T-cell (primary cell): Measurements from ENCODE around the gene TRIP10. TPM values are rescaled to one million over a fixed set of nuclear protein-coding genes. Genes with fewer than 3 reads are reported as not detected.

ENCODE experiments used
- ATAC-seq, 4 experiments: fragments of 200-7000 bp in 3 of 4; fragments of 150-1000 bp in 1 of 4; cut with Tn5 transposase; replicated peaks in 1 of 4; 1 replicate in 3 of 4; 2 replicates in 1 of 4; pipeline ENCODE4 v1.10.0; 2021; ENCODE audit warnings: moderate library complexity in 3 of 4, mild to moderate bottlenecking in 2 of 4, moderate number of reproducible peaks in 1 of 4
- CTCF ChIA-PET, 2 donors: fragments of 300-600 bp; sonication (Branson Sonifier 250); formaldehyde crosslinking; loops; one replicate each; lab custom pipeline; 2022; ENCODE audit warnings: antibody characterized with exemption in 2 of 2; lab: Charles Lee
- POLR2A ChIA-PET, 2 donors: fragments of 300-600 bp; sonication (Branson Sonifier 250); formaldehyde crosslinking; loops; one replicate each; lab custom pipeline; 2022; ENCODE audit warnings: antibody characterized with exemption in 2 of 2; lab: Charles Lee
- DNase-seq, 35 experiments: peaks; one replicate each; pipeline versions ENCODE4 v3.0.0 to v3.0.0-alpha.2; 2013 to 2023
- H3K27ac ChIP-seq: one replicate; pipeline ENCODE4 v1.5.1; 2013; ENCODE audit warnings: low read length
- H3K27me3 ChIP-seq, 2 experiments: replicated peaks in 1 of 2; 1 replicate in 1 of 2; 2 replicates in 1 of 2; pipeline versions ENCODE4 v1.6.1 to v1.7.0; 2013; ENCODE audit warnings: low read length in 1 of 2, mixed read lengths in 1 of 2; ENCODE audit not compliant: control insufficient read depth in 2 of 2, insufficient read depth in 2 of 2; ENCODE audit errors: extremely low read depth in 1 of 2
- H3K36me3 ChIP-seq, 2 donors: 1 replicate in 1 of 2; 2 replicates in 1 of 2; pipeline versions ENCODE4 v1.6.1 to v1.7.0; 2013; ENCODE audit warnings: low read length in 1 of 2; ENCODE audit not compliant: control insufficient read depth in 2 of 2, insufficient read depth in 1 of 2; ENCODE audit errors: extremely low read depth in 1 of 2
- H3K4me1 ChIP-seq, 2 experiments: 1 replicate in 1 of 2; 2 replicates in 1 of 2; pipeline versions ENCODE4 v1.6.1 to v1.7.0; 2013; ENCODE audit warnings: low read length in 2 of 2, mixed read lengths in 1 of 2; ENCODE audit not compliant: insufficient read depth in 2 of 2, control insufficient read depth in 1 of 2; ENCODE audit errors: extremely low read depth in 1 of 2
- H3K4me3 ChIP-seq, 2 donors: 1 replicate in 1 of 2; 2 replicates in 1 of 2; pipeline versions ENCODE4 v1.5.1 to v1.7.0; 2013; ENCODE audit warnings: mild to moderate bottlenecking in 2 of 2, low read length in 1 of 2, moderate library complexity in 1 of 2; ENCODE audit not compliant: control insufficient read depth in 1 of 2; ENCODE audit errors: extremely low read depth in 1 of 2
- H3K9me3 ChIP-seq: 2 replicates; pipeline ENCODE4 v1.7.0; 2013
- H3K27ac Mint-ChIP-seq, 2 donors: one replicate each; pipeline ENCODE4 v1.8.0; 2020 to 2021; ENCODE audit warnings: mild to moderate bottlenecking in 2 of 2, mixed read lengths in 2 of 2
- H3K27me3 Mint-ChIP-seq, 2 donors: one replicate each; pipeline ENCODE4 v1.8.0; 2021 to 2022; ENCODE audit warnings: mixed read lengths in 2 of 2
- H3K36me3 Mint-ChIP-seq: one replicate; pipeline ENCODE4 v1.8.0; 2021; ENCODE audit warnings: mixed read lengths
- H3K4me1 Mint-ChIP-seq, 3 donors: one replicate each; pipeline ENCODE4 v1.8.0; 2020 to 2022; ENCODE audit warnings: mixed read lengths in 3 of 3, mild to moderate bottlenecking in 1 of 3
- H3K4me3 Mint-ChIP-seq, 3 donors: one replicate each; pipeline ENCODE4 v1.8.0; 2020 to 2022; ENCODE audit warnings: mild to moderate bottlenecking in 3 of 3, mixed read lengths in 3 of 3, moderate library complexity in 3 of 3
- H3K9me3 Mint-ChIP-seq, 3 donors: one replicate each; pipeline ENCODE4 v1.8.0; 2020 to 2022; ENCODE audit warnings: mixed read lengths in 3 of 3
- WGBS: methylation state at CpG from one replicate; pipeline ENCODE4 v1.1.5; 2013; ENCODE audit warnings: missing lambda C conversion rate; ENCODE audit not compliant: insufficient coverage; 5-methylcytosine and 5-hydroxymethylcytosine counted together
- total RNA-seq, 35 experiments: library from RNA in 6 of 35; stranded (reverse) in 6 of 35; fragments of 120-200 nt in 1 of 35; gene quantifications; one replicate each; pipeline versions ENCODE4 v1.2.1 to v1.2.4 and lab custom pipeline; 2013 to 2026

Gene TRIP10
- total RNA-seq, 5 donors from 2014 or later (not counting 1 experiment from before 2014, with no cell fraction given) = 2.6 to 8.7 (median 7.3) TPM

DNA sequence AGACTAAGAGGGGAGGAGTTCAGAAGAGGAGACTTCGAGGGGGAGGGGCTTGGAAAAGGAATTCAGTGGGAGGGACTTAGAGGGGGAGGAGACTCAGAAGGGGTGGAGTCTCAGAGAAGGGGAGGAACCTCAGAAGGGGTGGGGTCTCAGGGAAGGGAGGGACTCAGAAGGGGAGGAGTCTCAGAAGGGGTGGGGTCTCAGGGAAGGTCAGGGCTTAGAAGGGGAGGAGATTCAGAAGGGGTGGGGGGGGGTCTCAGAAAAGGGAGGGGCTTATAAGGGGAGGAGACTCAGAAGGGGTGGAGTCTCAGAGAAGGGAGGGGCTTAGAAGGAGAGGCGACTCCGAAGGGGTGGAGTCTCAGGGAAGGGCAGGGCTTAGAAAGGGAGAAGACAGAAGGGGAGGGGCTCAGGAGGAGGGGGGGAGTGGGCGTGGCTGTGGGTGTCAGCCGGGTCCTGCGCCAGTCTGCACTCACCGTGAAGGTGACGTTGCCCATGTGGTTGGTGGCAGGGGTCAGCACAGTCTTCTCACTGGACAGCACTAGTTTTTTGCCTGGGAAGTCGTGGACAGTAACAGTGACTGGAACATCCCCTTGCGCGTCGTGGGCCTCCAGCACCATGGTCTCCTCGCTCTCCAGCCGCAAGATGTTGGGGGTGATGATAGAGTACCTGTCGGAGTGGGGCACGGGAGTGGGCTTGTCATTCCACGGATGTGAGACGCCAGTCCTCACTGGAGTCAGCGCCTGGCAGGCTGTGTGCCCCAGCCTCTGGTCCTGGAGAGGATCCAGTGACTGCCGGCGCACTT is 20.5 kb upstream of the TRIP10 start:
- ATAC-seq = peak in 3 of 4 experiments; percentile 52 to 76 (median 54)
- Mint-ChIP-seq H3K4me3 (no peak overlapping the region), H3K27ac (no peak overlapping the region), H3K36me3 (no peaks in the 10 kb centered on the region), H3K9me3 (no peaks in the 10 kb centered on the region), H3K27me3 (no peaks in the 10 kb centered on the region), H3K4me1 (peaks cover 6 to 31% (median 23%) of the 10 kb centered on the region in 3 donors)
- Histone ChIP-seq H3K4me1 (peaks cover 2 to 7% of the 10 kb centered on the region in 2 experiments), H3K27me3 (peaks cover 0 to 2% of the 10 kb centered on the region in 2 experiments), H3K27ac (no peak overlapping the region), H3K36me3 (no peaks in the 10 kb centered on the region), H3K9me3 (no peaks in the 10 kb centered on the region), H3K4me3 (no peak overlapping the region)
- DNase-seq = peak in 16 of 35 experiments; percentile 7 to 54 (median 28)
- WGBS = 87% methylated on average over 18 of the region's 21 CpGs
- ChIA-PET POLR2A (no interaction called here), CTCF (no interaction called here)

DNA sequence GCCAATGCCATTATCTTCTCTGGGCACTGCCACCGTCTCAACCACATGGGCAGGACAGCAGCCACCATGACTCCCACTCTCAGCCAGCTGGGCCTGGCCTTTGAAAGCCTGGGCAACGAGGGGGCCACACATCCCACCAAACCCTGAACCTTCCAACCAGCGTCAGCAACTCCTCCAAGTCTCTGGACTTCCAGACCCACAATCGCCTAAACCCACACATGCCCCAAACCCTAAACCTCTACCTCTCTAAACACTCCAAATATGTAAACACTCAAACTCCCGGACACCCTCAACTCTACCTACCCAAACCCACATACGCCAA is 20.0 kb upstream of the TRIP10 start:
- Histone ChIP-seq H3K36me3 (no peaks in the 10 kb centered on the region), H3K27me3 (no peaks in the 10 kb centered on the region), H3K9me3 (no peaks in the 10 kb centered on the region), H3K27ac (no peak overlapping the region), H3K4me3 (no peak overlapping the region), H3K4me1 (peaks cover 2 to 8% of the 10 kb centered on the region in 2 experiments)
- Mint-ChIP-seq H3K36me3 (no peaks in the 10 kb centered on the region), H3K4me3 (no peak overlapping the region), H3K4me1 (peaks cover 6 to 35% (median 25%) of the 10 kb centered on the region in 3 donors), H3K27ac (peak overlapping the region in 1 of 2 donors; percentile 7), H3K27me3 (no peaks in the 10 kb centered on the region), H3K9me3 (no peaks in the 10 kb centered on the region)
- CTCF ChIA-PET = no interaction called here
- WGBS = 73% methylated on average over 6 of the region's 6 CpGs
- POLR2A ChIA-PET = no interaction called here
- ATAC-seq (no peak), DNase-seq (no peak)

DNA sequence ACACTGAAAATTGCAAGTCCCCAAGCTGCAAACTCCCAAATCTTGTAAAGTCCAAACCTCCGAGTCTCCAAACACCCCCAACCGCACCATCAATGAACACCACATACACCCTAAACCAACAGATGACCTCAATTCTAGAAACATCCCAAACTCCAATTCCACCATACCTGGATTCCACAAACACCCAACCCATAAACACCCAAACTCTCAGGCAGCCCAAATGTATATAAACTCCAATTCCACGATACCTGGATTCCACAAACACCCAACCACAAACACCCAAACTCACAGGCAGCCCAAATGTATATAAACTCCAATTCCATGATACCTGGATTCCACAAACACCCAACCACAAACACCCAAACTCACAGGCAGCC is 19.5 kb upstream of the TRIP10 start:
- ChIA-PET CTCF (no interaction called here), POLR2A (no interaction called here)
- Histone ChIP-seq H3K36me3 (no peaks in the 10 kb centered on the region), H3K4me3 (no peak overlapping the region), H3K27ac (no peak overlapping the region), H3K27me3 (no peaks in the 10 kb centered on the region), H3K9me3 (no peaks in the 10 kb centered on the region), H3K4me1 (peaks cover 2 to 8% of the 10 kb centered on the region in 2 experiments)
- H3K4me1 Mint-ChIP-seq = peaks cover 8 to 40% (median 28%) of the 10 kb centered on the region in 3 donors
- no peaks in the 10 kb centered on the region for H3K27me3 Mint-ChIP-seq
- no peak for ATAC-seq
- WGBS = 87% methylated on average over 3 of the region's 3 CpGs
- no peak for DNase-seq
- H3K36me3 Mint-ChIP-seq = no peaks in the 10 kb centered on the region
- H3K4me3 Mint-ChIP-seq = no peak overlapping the region
- H3K9me3 Mint-ChIP-seq = no peaks in the 10 kb centered on the region
- H3K27ac Mint-ChIP-seq = peak overlapping the region in 1 of 2 donors; percentile 7

DNA sequence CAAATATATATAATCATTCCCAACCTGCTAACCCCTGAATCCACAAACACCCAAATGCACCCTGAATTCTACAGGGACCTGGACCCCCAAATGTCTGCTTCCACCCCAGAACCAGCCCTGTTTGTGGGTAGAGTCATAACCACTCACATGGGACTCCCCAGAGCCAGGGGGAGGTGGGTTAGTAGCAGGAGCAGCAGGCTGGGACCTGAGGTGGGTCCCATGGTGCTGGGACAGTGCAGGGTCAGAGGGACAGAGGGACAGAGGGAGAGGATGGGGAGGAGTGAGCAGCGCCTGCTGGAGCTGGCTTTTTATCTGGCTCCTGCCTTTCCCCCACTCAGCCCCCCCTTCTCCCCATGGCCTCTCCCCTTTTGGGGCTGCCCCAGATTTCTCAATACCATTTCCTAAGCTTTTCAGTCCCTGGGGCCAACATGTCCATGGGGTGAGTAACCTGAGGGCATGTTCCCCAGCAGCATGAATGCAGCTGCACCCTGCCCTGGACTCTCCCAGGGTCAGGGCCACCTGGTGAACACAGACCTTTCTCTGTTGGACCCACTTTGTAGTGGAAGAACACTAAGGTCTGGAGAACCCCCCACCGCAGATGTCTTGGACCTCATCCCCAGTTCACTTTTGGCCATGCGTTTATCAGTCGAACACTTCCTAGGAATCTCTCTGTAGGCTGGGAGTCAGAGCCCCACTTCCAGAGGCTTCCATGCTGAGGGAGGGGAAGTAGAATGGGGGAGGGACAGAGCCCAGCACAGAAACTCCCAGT is 18.9 kb upstream of the TRIP10 start, which contains the start of gene C3:
Gene C3, minus strand, starts transcription at position 282 of the 769 bp plus-strand sequence. Its CDS starts 61 bp downstream, at position 221.
- ATAC-seq = no peak
- Histone ChIP-seq H3K4me3 (no peak within 1 kb of the TSS), H3K27ac (no peak within 1 kb of the TSS), H3K9me3 (no peaks in the 10 kb centered on the region), H3K4me1 (peaks cover 2 to 8% of the 10 kb centered on the region in 2 experiments), H3K27me3 (no peaks in the 10 kb centered on the region), H3K36me3 (no peaks in the 10 kb centered on the region)
- Mint-ChIP-seq H3K4me3 (no peak within 1 kb of the TSS), H3K9me3 (no peaks in the 10 kb centered on the region), H3K4me1 (peaks cover 11 to 45% (median 33%) of the 10 kb centered on the region in 3 donors), H3K27me3 (no peaks in the 10 kb centered on the region), H3K36me3 (no peaks in the 10 kb centered on the region), H3K27ac (peak within 1 kb of the TSS in 1 of 2 donors; percentile 7)
- CTCF ChIA-PET = no interaction called here
- POLR2A ChIA-PET = no interaction called here
- DNase-seq = no peak
- WGBS = 100% methylated on average over 3 of the region's 4 CpGs

DNA sequence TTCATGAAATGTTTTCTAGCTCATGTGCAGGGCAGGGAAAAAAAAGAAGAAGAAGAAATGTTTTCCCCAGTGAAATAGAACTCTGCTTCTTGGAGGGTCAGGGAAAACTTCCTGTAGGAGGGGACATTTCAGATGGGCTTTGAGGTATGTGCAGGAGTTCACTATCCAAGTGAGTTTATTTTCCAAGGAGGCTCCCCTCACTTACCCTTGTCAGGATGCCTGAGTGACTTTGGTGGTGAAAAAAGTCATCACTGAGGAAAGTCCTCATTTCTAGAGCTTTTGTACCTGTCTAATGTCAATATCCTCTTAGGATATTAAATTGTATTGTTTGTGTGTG is 18.4 kb upstream of the TRIP10 start:
- CTCF ChIA-PET = no interaction called here
- no peak for DNase-seq
- no peaks in the 10 kb centered on the region for H3K36me3 ChIP-seq
- H3K36me3 Mint-ChIP-seq = no peaks in the 10 kb centered on the region
- H3K27ac Mint-ChIP-seq = no peak overlapping the region
- POLR2A ChIA-PET = no interaction called here
- H3K4me3 Mint-ChIP-seq = no peak overlapping the region
- H3K27me3 ChIP-seq = no peaks in the 10 kb centered on the region
- H3K27me3 Mint-ChIP-seq = no peaks in the 10 kb centered on the region
- H3K9me3 Mint-ChIP-seq = no peaks in the 10 kb centered on the region
- no peaks in the 10 kb centered on the region for H3K9me3 ChIP-seq
- no peak overlapping the region for H3K4me3 ChIP-seq
- H3K27ac ChIP-seq = no peak overlapping the region
- H3K4me1 Mint-ChIP-seq = peaks cover 13 to 47% (median 35%) of the 10 kb centered on the region in 3 donors
- H3K4me1 ChIP-seq = peaks cover 2 to 8% of the 10 kb centered on the region in 2 experiments
- no peak for ATAC-seq

DNA sequence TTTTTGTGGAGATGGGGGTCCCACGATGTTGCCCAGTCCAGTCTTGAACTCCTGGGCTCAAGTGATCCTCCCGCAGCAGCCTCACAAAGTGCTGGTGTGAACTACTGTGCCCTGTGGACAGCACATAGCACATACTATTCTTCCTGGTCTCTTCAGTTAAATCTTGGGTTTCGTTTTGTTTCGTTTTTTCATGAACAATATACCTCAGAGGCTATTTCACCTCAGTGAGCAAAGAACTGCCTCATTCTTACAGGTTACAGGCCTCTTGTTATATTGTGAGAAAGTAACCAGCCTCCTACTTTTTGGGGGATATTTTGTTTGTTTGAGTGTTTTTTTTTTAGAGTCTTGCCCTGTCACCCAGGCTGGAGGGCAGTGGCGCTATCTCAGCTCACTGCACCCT is 17.7 kb upstream of the TRIP10 start:
- H3K27ac Mint-ChIP-seq = peak overlapping the region in 1 of 2 donors; percentile 24
- Histone ChIP-seq H3K4me3 (no peak overlapping the region), H3K9me3 (no peaks in the 10 kb centered on the region), H3K27me3 (no peaks in the 10 kb centered on the region), H3K27ac (no peak overlapping the region), H3K36me3 (no peaks in the 10 kb centered on the region), H3K4me1 (peaks cover 2 to 8% of the 10 kb centered on the region in 2 experiments)
- CTCF ChIA-PET = interaction anchor here (0.6 to 0.7 kb wide), 2 partner anchors 16 to 122 kb away, joined by 3 to 4 read pairs; partner anchors contain the start of gene GPR108 (in 1 of the 2)
- WGBS = no CpG with 5 or more reads among the region's 5 CpGs
- DNase-seq (no peak), ATAC-seq (no peak)
- no peaks in the 10 kb centered on the region for H3K36me3 Mint-ChIP-seq
- H3K27me3 Mint-ChIP-seq = no peaks in the 10 kb centered on the region
- no peak overlapping the region for H3K4me3 Mint-ChIP-seq
- no peaks in the 10 kb centered on the region for H3K9me3 Mint-ChIP-seq
- POLR2A ChIA-PET = no interaction called here
- peaks cover 13 to 42% (median 35%) of the 10 kb centered on the region in 3 donors for H3K4me1 Mint-ChIP-seq
